CD4-positive, alpha-beta memory T cell (primary cell): ENCODE data around the gene EGFL6. TPM values are rescaled to one million over a fixed set of nuclear protein-coding genes. Genes with fewer than 3 reads are reported as not detected.

ENCODE experiments used
- CTCF ChIA-PET: fragments of 350-600 bp; sonication (Branson Sonifier 250); formaldehyde crosslinking; loops from one replicate; lab custom pipeline; 2021; ENCODE audit warnings: inconsistent platforms; ENCODE audit not compliant: partially characterized antibody; lab: Charles Lee
- POLR2A ChIA-PET: fragments of 350-600 bp; sonication (Branson Sonifier 250); formaldehyde crosslinking; loops from one replicate; lab custom pipeline; 2021; ENCODE audit not compliant: partially characterized antibody; lab: Charles Lee
- DNase-seq, 5 donors: peaks; one replicate each; pipeline versions ENCODE4 v3.0.0 to v3.0.0-alpha.2; 2020 to 2022; ENCODE audit warnings: mixed read lengths in 1 of 5
- H3K27ac ChIP-seq: one replicate; pipeline ENCODE4 v1.7.0; 2013; ENCODE audit warnings: low read depth, low read length
- H3K27me3 ChIP-seq: 2 replicates; pipeline ENCODE4 v1.7.0; 2013; ENCODE audit warnings: mild to moderate bottlenecking, low read length, moderate library complexity; ENCODE audit not compliant: insufficient read depth
- H3K36me3 ChIP-seq: 2 replicates; pipeline ENCODE4 v1.7.0; 2013; ENCODE audit warnings: mild to moderate bottlenecking, low read length, moderate library complexity; ENCODE audit not compliant: insufficient read depth
- H3K4me1 ChIP-seq: 2 replicates; pipeline ENCODE4 v1.7.0; 2013; ENCODE audit warnings: mild to moderate bottlenecking, low read length, moderate library complexity; ENCODE audit not compliant: insufficient read depth
- H3K4me3 ChIP-seq, 2 donors: one replicate each; pipeline ENCODE4 v1.7.0; 2013; ENCODE audit warnings: low read length in 2 of 2, mild to moderate bottlenecking in 1 of 2
- H3K9me3 ChIP-seq, 2 donors: one replicate each; pipeline ENCODE4 v1.7.0; 2013; ENCODE audit warnings: low read length in 2 of 2, control low read depth in 1 of 2; ENCODE audit not compliant: control insufficient read depth in 1 of 2
- H3K27ac Mint-ChIP-seq, 7 donors: one replicate each; pipeline ENCODE4 v1.8.0; 2020 to 2021; ENCODE audit warnings: mixed read lengths in 7 of 7, mild to moderate bottlenecking in 6 of 7, inconsistent platforms in 3 of 7, moderate library complexity in 3 of 7
- H3K27me3 Mint-ChIP-seq, 2 donors: one replicate each; pipeline ENCODE4 v1.8.0; 2020 to 2021; ENCODE audit warnings: mixed read lengths in 2 of 2
- H3K36me3 Mint-ChIP-seq, 2 donors: one replicate each; pipeline ENCODE4 v1.8.0; 2020 to 2021; ENCODE audit warnings: mixed read lengths in 2 of 2, inconsistent platforms in 1 of 2, mild to moderate bottlenecking in 1 of 2
- H3K4me1 Mint-ChIP-seq, 4 donors: one replicate each; pipeline ENCODE4 v1.8.0; 2020 to 2021; ENCODE audit warnings: mixed read lengths in 4 of 4, mild to moderate bottlenecking in 1 of 4
- H3K4me3 Mint-ChIP-seq, 8 donors: one replicate each; pipeline ENCODE4 v1.8.0; 2020 to 2021; ENCODE audit warnings: mixed read lengths in 8 of 8, mild to moderate bottlenecking in 7 of 8, moderate library complexity in 6 of 8, inconsistent platforms in 3 of 8
- H3K9me3 Mint-ChIP-seq, 8 donors: one replicate each; pipeline ENCODE4 v1.8.0; 2020 to 2021; ENCODE audit warnings: mixed read lengths in 8 of 8, mild to moderate bottlenecking in 5 of 8, inconsistent platforms in 3 of 8, moderate library complexity in 1 of 8
- intact Hi-C: fragments of 100-400 bp; cut with micrococcal nuclease; formaldehyde crosslinking; loops from one replicate; pipeline ENCODE4 v1.15.1; 2023
- polyA plus RNA-seq, 2 donors: library from polyadenylated mRNA; unstranded; fragments of 300-500 nt; fragmentation: Illumina TruSeq; gene quantifications; one replicate each; pipeline ENCODE4 v1.2.3, GENCODE V29; 2021
- total RNA-seq, 2 experiments: library from RNA; stranded (reverse); gene quantifications; one replicate each; pipeline ENCODE4 v1.2.3, GENCODE V29; 2021

EGFL6 gene
- total and polyA plus RNA-seq, 4 experiments from 2014 or later = not detected

- intact Hi-C loops = loop anchor here (5.0 kb wide), 1 partner anchor 558 kb away; no protein-coding TSS in a partner anchor
- CTCF ChIA-PET = interaction anchor here (0.6 to 1.8 kb wide), 2 partner anchors 96 to 137 kb away, joined by 3 to 5 read pairs; no protein-coding TSS in a partner anchor
These were observed 80.9 kb downstream of the EGFL6 start for GRCh38 chrX:13650318-13650717.

GRCh38 chrX:13651150-13651549, 81.7 kb downstream of the EGFL6 start:
- intact Hi-C loops = loop anchor here (5.0 kb wide), 1 partner anchor 559 kb away; no protein-coding TSS in a partner anchor
- Mint-ChIP-seq H3K27ac (peak overlapping the region in 2 of 7 donors; percentile 50 to 70), H3K9me3 (peaks cover 0 to 3% (median 0%) of the 10 kb centered on the region in 8 donors), H3K27me3 (no peaks in the 10 kb centered on the region), H3K4me3 (peak overlapping the region in 2 of 8 donors; percentile 6 to 14), H3K4me1 (peaks cover 16 to 42% (median 26%) of the 10 kb centered on the region in 4 donors), H3K36me3 (peaks cover 6% of the 10 kb centered on the region in 2 donors)
- no peak overlapping the region for H3K27ac ChIP-seq
- peaks cover 9% of the 10 kb centered on the region for H3K36me3 ChIP-seq
- H3K4me3 ChIP-seq = no peak overlapping the region
- ChIA-PET POLR2A (no interaction called here), CTCF (interaction anchor here (1.8 kb wide), 1 partner anchor 95 kb away, joined by 5 read pairs; no protein-coding TSS in a partner anchor)
- no peaks in the 10 kb centered on the region for H3K9me3 ChIP-seq
- peaks cover 32% of the 10 kb centered on the region for H3K4me1 ChIP-seq
- H3K27me3 ChIP-seq = no peaks in the 10 kb centered on the region
- no peak for DNase-seq

More at GRCh38 chrX:13650318-13650717, 80.9 kb downstream of the EGFL6 start:
- H3K9me3 ChIP-seq = no peaks in the 10 kb centered on the region
- Mint-ChIP-seq H3K36me3 (peaks cover 4 to 5% of the 10 kb centered on the region in 2 donors), H3K27me3 (no peaks in the 10 kb centered on the region), H3K27ac (no peak overlapping the region), H3K4me1 (peaks cover 15 to 40% (median 26%) of the 10 kb centered on the region in 4 donors), H3K9me3 (peaks cover 0 to 3% (median 0%) of the 10 kb centered on the region in 8 donors), H3K4me3 (no peak overlapping the region)
- H3K27me3 ChIP-seq = no peaks in the 10 kb centered on the region
- POLR2A ChIA-PET = interaction anchor here (1.7 kb wide), 1 partner anchor 678 kb away, joined by 4 read pairs; no protein-coding TSS in a partner anchor
- no peak overlapping the region for H3K4me3 ChIP-seq
- H3K4me1 ChIP-seq = peaks cover 32% of the 10 kb centered on the region
- DNase-seq = no peak
- H3K27ac ChIP-seq = no peak overlapping the region
- H3K36me3 ChIP-seq = peaks cover 1% of the 10 kb centered on the region

GRCh38 chrX:13652287-13652793, 82.9 kb downstream of the EGFL6 start:
- H3K36me3 Mint-ChIP-seq = peaks cover 11% of the 10 kb centered on the region in 2 donors
- no peak for DNase-seq
- Histone ChIP-seq H3K36me3 (peaks cover 15% of the 10 kb centered on the region), H3K4me1 (peaks cover 30% of the 10 kb centered on the region), H3K27me3 (no peaks in the 10 kb centered on the region), H3K4me3 (peak overlapping the region; percentile 47 to 75), H3K9me3 (no peaks in the 10 kb centered on the region), H3K27ac (peak overlapping the region; percentile 94)
- intact Hi-C loops = loop anchor here (2.0 to 5.0 kb wide), 4 partner anchors 36 to 1894 kb away; partner anchors contain the start of genes FANCB, MOSPD2, MSL3 and RAB9A
- peaks cover 16 to 39% (median 24%) of the 10 kb centered on the region in 4 donors for H3K4me1 Mint-ChIP-seq
- H3K4me3 Mint-ChIP-seq = peak overlapping the region; percentile 91 to 97 (median 96)
- ChIA-PET POLR2A (interaction anchor here (1.0 to 2.6 kb wide), 8 partner anchors 10 to 380 kb away, joined by 3 to 20 read pairs (median 7); partner anchors contain the start of genes GEMIN8, OFD1, RAB9A and TRAPPC2), CTCF (interaction anchor here (1.6 kb wide), 1 partner anchor 10 kb away, joined by 7 read pairs; no protein-coding TSS in a partner anchor)
- no peaks in the 10 kb centered on the region for H3K27me3 Mint-ChIP-seq
- peak overlapping the region; percentile 96 to 99 (median 99) for H3K27ac Mint-ChIP-seq
- peaks cover 0 to 3% (median 0%) of the 10 kb centered on the region in 8 donors for H3K9me3 Mint-ChIP-seq

DNA sequence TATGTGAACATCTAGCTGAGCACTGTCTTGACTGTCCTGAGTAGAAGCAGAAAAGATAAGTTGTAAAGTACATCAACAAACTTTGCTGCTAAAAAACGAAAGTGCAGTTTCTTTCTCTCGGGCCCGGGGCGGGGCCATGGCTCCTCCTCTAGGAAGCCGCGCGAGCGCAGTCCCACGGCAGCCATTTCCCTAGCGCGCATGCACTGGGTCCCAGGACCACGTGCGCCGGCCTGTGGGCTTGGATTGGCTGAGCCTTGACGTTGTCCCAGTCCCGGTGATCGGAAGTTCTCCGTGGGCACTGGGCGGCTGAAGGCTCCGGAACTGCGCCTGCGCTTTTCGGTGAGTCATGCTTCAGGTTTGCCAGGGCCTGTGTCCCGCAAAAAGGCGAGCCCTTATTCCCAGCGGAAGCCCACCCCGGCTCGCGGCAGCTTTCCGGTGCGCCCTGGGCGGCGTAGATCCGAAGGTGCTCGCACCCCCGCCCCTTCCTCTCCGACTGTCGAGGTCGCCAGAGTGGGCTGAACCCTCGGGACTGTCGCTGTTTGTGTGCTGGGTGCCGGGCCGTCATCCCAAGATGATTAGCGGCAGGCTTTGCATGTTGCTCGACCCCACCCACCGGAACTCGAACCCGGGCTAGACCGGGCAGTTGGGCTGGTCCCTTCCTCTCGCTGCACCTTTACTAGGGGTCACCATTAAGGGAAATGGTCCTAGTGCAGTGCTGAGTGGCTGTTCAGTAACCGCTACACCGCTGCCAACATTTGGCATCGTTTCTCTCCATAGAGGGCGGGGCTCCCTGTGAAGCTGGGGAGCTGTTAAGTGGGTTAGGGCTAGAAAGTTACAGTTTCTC, 83.7 kb downstream of the EGFL6 start, which contains the start of gene TCEANC:
TSS of gene TCEANC (plus strand) at position 292 of the 844 bp plus-strand sequence. CDS start 9,368 bp downstream, outside the sequence.
- ChIA-PET POLR2A (interaction anchor here (1.0 to 2.6 kb wide), 9 partner anchors 9 to 379 kb away, joined by 3 to 20 read pairs (median 5); partner anchors contain the start of genes GEMIN8, OFD1, RAB9A and TRAPPC2), CTCF (interaction anchor here (1.2 to 1.6 kb wide), 2 partner anchors 10 to 379 kb away, joined by 3 to 7 read pairs; no protein-coding TSS in a partner anchor)
- Histone ChIP-seq H3K27ac (peak within 1 kb of the TSS; percentile 94), H3K9me3 (no peaks in the 10 kb centered on the region), H3K27me3 (no peaks in the 10 kb centered on the region), H3K4me3 (peak within 1 kb of the TSS; percentile 47 to 75), H3K4me1 (peaks cover 23% of the 10 kb centered on the region), H3K36me3 (peaks cover 15% of the 10 kb centered on the region)
- Mint-ChIP-seq H3K36me3 (peaks cover 11 to 14% of the 10 kb centered on the region in 2 donors), H3K27me3 (no peaks in the 10 kb centered on the region), H3K9me3 (no peaks in the 10 kb centered on the region), H3K27ac (peak within 1 kb of the TSS; percentile 96 to 99 (median 99)), H3K4me3 (peak within 1 kb of the TSS; percentile 91 to 97 (median 96)), H3K4me1 (peaks cover 11 to 33% (median 19%) of the 10 kb centered on the region in 4 donors)
- peak; percentile 95 to 97 (median 96) for DNase-seq
- intact Hi-C loops = loop anchor here (1.0 to 5.0 kb wide), 6 partner anchors 36 to 1894 kb away; partner anchors contain the start of genes FANCB, MOSPD2, MSL3 and OFD1

DNA sequence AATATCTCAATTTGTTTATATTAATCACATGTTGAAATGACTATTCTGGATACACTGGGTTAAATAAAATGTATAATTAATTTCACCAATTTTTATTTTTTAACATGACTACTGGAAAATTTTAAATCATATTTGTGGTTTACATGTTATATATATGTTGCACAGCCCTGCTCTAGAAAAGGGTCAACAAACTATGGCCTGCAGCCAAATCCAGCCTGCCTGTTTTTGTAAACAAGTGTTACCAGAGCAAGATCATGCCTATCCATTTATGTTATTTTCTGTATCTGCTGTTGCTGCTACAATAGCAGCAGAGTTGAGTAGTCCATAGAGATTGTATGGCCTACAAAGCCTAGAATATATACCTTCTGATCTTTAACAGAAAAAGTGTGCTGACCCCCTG, 84.7 kb downstream of the EGFL6 start:
- H3K4me1 Mint-ChIP-seq = peaks cover 17 to 40% (median 25%) of the 10 kb centered on the region in 4 donors
- Histone ChIP-seq H3K4me3 (peak overlapping the region; percentile 28 to 75), H3K36me3 (peaks cover 15% of the 10 kb centered on the region), H3K4me1 (peaks cover 25% of the 10 kb centered on the region), H3K9me3 (no peaks in the 10 kb centered on the region), H3K27ac (peak overlapping the region; percentile 94), H3K27me3 (no peaks in the 10 kb centered on the region)
- ChIA-PET POLR2A (interaction anchor here (1.1 to 2.6 kb wide), 7 partner anchors 8 to 376 kb away, joined by 4 to 20 read pairs (median 9); partner anchors contain the start of genes GEMIN8, OFD1, RAB9A and TRAPPC2), CTCF (interaction anchor here (1.2 to 1.6 kb wide), 2 partner anchors 9 to 378 kb away, joined by 3 to 7 read pairs; no protein-coding TSS in a partner anchor)
- H3K4me3 Mint-ChIP-seq = peak overlapping the region in 6 of 8 donors; percentile 5 to 95 (median 41)
- no peaks in the 10 kb centered on the region for H3K27me3 Mint-ChIP-seq
- H3K36me3 Mint-ChIP-seq = peaks cover 12 to 19% of the 10 kb centered on the region in 2 donors
- intact Hi-C loops = loop anchor here (5.0 kb wide), 1 partner anchor 562 kb away; no protein-coding TSS in a partner anchor
- DNase-seq = no peak
- H3K9me3 Mint-ChIP-seq = no peaks in the 10 kb centered on the region
- H3K27ac Mint-ChIP-seq = peak overlapping the region in 6 of 7 donors; percentile 70 to 99 (median 79)

GRCh38 chrX:13655674-13656073, 86.3 kb downstream of the EGFL6 start:
- Mint-ChIP-seq H3K27ac (peak overlapping the region in 3 of 7 donors; percentile 7 to 78 (median 37)), H3K4me3 (no peak overlapping the region), H3K36me3 (peaks cover 19 to 26% of the 10 kb centered on the region in 2 donors), H3K9me3 (no peaks in the 10 kb centered on the region), H3K4me1 (peaks cover 18 to 41% (median 26%) of the 10 kb centered on the region in 4 donors), H3K27me3 (no peaks in the 10 kb centered on the region)
- no peaks in the 10 kb centered on the region for H3K27me3 ChIP-seq
- no peak overlapping the region for H3K4me3 ChIP-seq
- ChIA-PET CTCF (interaction anchor here (1.1 kb wide), 1 partner anchor 90 kb away, joined by 3 read pairs; no protein-coding TSS in a partner anchor), POLR2A (interaction anchor here (1.3 kb wide), 1 partner anchor 79 kb away, joined by 4 read pairs; the partner anchor contains the start of genes OFD1 and TRAPPC2)
- DNase-seq = no peak
- H3K4me1 ChIP-seq = peaks cover 26% of the 10 kb centered on the region
- no peak overlapping the region for H3K27ac ChIP-seq
- H3K9me3 ChIP-seq = no peaks in the 10 kb centered on the region
- peaks cover 15% of the 10 kb centered on the region for H3K36me3 ChIP-seq
- intact Hi-C loops = no loop called here
